Measurements from ENCODE around the gene ALDH9A1.
"Not testable (repeated sequence)": the region's sequence is repeated elsewhere in the genome, so short reads cannot be mapped to it uniquely, and the experiment has no call there.

DNA sequence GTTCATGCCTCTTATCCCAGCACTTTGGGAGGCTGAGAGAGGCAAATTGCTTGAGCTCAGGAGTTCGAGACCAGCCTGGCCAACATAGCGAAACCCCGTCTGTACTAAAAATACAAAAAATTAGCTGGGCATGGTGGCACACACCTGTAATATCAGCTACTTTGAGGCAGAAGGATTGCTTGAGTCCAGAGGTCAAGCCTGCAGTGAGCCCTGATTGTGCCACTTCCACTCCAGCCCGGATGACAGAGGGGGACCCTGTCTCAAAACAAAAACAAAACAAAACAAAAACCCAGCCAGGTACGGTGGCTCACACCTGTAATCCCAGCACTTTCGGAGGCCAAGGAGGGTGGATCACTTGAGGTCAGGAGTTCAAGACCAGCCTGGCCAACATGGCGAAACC, 60.2 kb downstream of the ALDH9A1 start:
- TF ChIP-seq CTCF, POLR2A (IDR thresholded peaks at IDR 0.05): not testable (repeated sequence)

Measured in breast epithelium (tissue), 3 donors.